IMR-90 (cell line): ENCODE results near the gene MT1X. TPM values are rescaled to one million over a fixed set of nuclear protein-coding genes. Genes with fewer than 3 reads are reported as not detected.

Experiments
- ATAC-seq: fragments of 200-7000 bp; cut with Tn5 transposase; 2 replicates; pipeline ENCODE4 v1.9.1; 2020; ENCODE audit warnings: low read depth, mild to moderate bottlenecking, moderate library complexity
- BruUV-seq: library from RNA; stranded (reverse); fragments of 400-500 nt; replicated peaks from 2 replicates; lab custom pipeline; 2021; lab: Mats Ljungman, UMichigan
- CTCF ChIA-PET: fragments of 300-600 bp; formaldehyde crosslinking; extraction: SDS; loops from one replicate; lab custom pipeline; 2021; ENCODE audit warnings: antibody characterized with exemption; lab: Yijun Ruan, JAX
- POLR2A ChIA-PET: fragments of 300-600 bp; sonication (Branson Sonifier 250); formaldehyde crosslinking; loops from one replicate; lab custom pipeline; 2022; ENCODE audit warnings: antibody characterized with exemption; ENCODE audit not compliant: unreplicated experiment; lab: Charles Lee
- DNase-seq: peaks from one replicate; pipeline ENCODE4 v3.0.0; 2013
- H2AFZ ChIP-seq: replicated peaks from 2 replicates; pipeline ENCODE3; 2013; ENCODE audit warnings: low read length, mild to moderate bottlenecking; ENCODE audit not compliant: poor library complexity
- H2AK5ac ChIP-seq: 2 replicates; pipeline ENCODE4 v1.6.1; 2013; ENCODE audit warnings: low read depth, low read length, inconsistent platforms
- H2AK9ac ChIP-seq: replicated peaks from 2 replicates; pipeline ENCODE3; 2013; ENCODE audit warnings: mild to moderate bottlenecking, low read depth, low read length, moderate library complexity; ENCODE audit not compliant: poor library complexity
- H2BK120ac ChIP-seq: 2 replicates; pipeline ENCODE4 v1.6.1; 2013; ENCODE audit warnings: low read depth, low read length, inconsistent platforms
- H2BK15ac ChIP-seq: 3 replicates; pipeline ENCODE4 v1.6.1; 2013; ENCODE audit warnings: low read depth, low read length, inconsistent platforms
- H2BK20ac ChIP-seq: 2 replicates; pipeline ENCODE4 v1.6.1; 2013; ENCODE audit warnings: low read depth, mild to moderate bottlenecking, inconsistent platforms, low read length, moderate library complexity
- H2BK5ac ChIP-seq: 2 replicates; pipeline ENCODE4 v1.6.1; 2013; ENCODE audit warnings: mild to moderate bottlenecking, low read depth, low read length, inconsistent platforms; ENCODE audit not compliant: poor library complexity, severe bottlenecking
- H3K14ac ChIP-seq: replicated peaks from 2 replicates; pipeline ENCODE4 v1.6.1; 2013; ENCODE audit warnings: low read depth, low read length, inconsistent platforms
- H3K18ac ChIP-seq: 2 replicates; pipeline ENCODE4 v1.6.1; 2013; ENCODE audit warnings: low read depth, low read length, control low read depth
- H3K23ac ChIP-seq: 2 replicates; pipeline ENCODE4 v1.6.1; 2013; ENCODE audit warnings: low read depth, low read length, inconsistent platforms
- H3K27ac ChIP-seq: 2 replicates; pipeline ENCODE4 v1.5.1; 2013; ENCODE audit warnings: mild to moderate bottlenecking, control low read depth, low read length; ENCODE audit not compliant: insufficient read depth
- H3K27me3 ChIP-seq: 2 replicates; pipeline ENCODE4 v1.6.1; 2013; ENCODE audit warnings: low read length; ENCODE audit not compliant: control insufficient read depth, insufficient read depth
- H3K36me3 ChIP-seq: 2 replicates; pipeline ENCODE4 v1.6.1; 2013; ENCODE audit warnings: low read length, mixed read lengths; ENCODE audit not compliant: control insufficient read depth, insufficient read depth
- H3K4ac ChIP-seq: 2 replicates; pipeline ENCODE4 v1.6.1; 2013; ENCODE audit warnings: low read depth, low read length, inconsistent platforms
- H3K4me1 ChIP-seq: 2 replicates; pipeline ENCODE4 v1.6.1; 2013; ENCODE audit warnings: low read length, mixed read lengths; ENCODE audit not compliant: control insufficient read depth, insufficient read depth
- H3K4me2 ChIP-seq: 2 replicates; pipeline ENCODE4 v1.6.1; 2013; ENCODE audit warnings: low read depth, mild to moderate bottlenecking, control low read depth, low read length, moderate library complexity
- H3K4me3 ChIP-seq: 2 replicates; pipeline ENCODE4 v1.5.1; 2013; ENCODE audit warnings: low read depth, mild to moderate bottlenecking, control low read depth, low read length, moderate library complexity; ENCODE audit not compliant: insufficient read depth
- H3K56ac ChIP-seq: 2 replicates; pipeline ENCODE4 v1.6.1; 2013; ENCODE audit warnings: low read length, inconsistent platforms; ENCODE audit not compliant: insufficient read depth; ENCODE audit errors: extremely low read depth
- H3K79me1 ChIP-seq, 2 experiments: 2 replicates each; pipeline ENCODE4 v1.6.1; 2013; ENCODE audit warnings: low read length in 2 of 2, inconsistent platforms in 1 of 2, low read depth in 1 of 2
- H3K9ac ChIP-seq: 2 replicates; pipeline ENCODE4 v1.6.1; 2013; ENCODE audit warnings: low read depth, low read length, control low read depth
- H3K9me1 ChIP-seq: 2 replicates; pipeline ENCODE4 v1.6.1; 2013; ENCODE audit warnings: low read length, inconsistent platforms; ENCODE audit not compliant: insufficient read depth
- H3K9me3 ChIP-seq: 2 replicates; pipeline ENCODE4 v1.6.1; 2013; ENCODE audit warnings: low read length; ENCODE audit not compliant: control insufficient read depth, insufficient read depth
- H4K20me1 ChIP-seq: 2 replicates; pipeline ENCODE4 v1.6.1; 2013; ENCODE audit warnings: low read length, inconsistent platforms; ENCODE audit not compliant: insufficient read depth
- H4K5ac ChIP-seq: 2 replicates; pipeline ENCODE4 v1.6.1; 2013; ENCODE audit warnings: mild to moderate bottlenecking, low read depth, low read length, control low read depth
- H4K8ac ChIP-seq, 2 experiments: 2 replicates each; pipeline ENCODE4 v1.6.1; 2013; ENCODE audit warnings: low read depth in 2 of 2, low read length in 2 of 2, control low read depth in 1 of 2, inconsistent platforms in 1 of 2
- H4K91ac ChIP-seq: 2 replicates; pipeline ENCODE4 v1.6.1; 2013; ENCODE audit warnings: low read depth, low read length, inconsistent platforms; ENCODE audit not compliant: insufficient read depth
- BHLHE40 ChIP-seq: fragments of 150-350 bp; IDR thresholded peaks from 2 replicates; pipeline ENCODE4 v1.6.1; 2016; ENCODE audit warnings: mild to moderate bottlenecking, low read depth, low read length
- POLR2A ChIP-seq: IDR thresholded peaks from 2 replicates; pipeline ENCODE4 v1.6.1; 2012; ENCODE audit warnings: mild to moderate bottlenecking, low read depth, low read length
- RCOR1 ChIP-seq: IDR thresholded peaks from 2 replicates; pipeline ENCODE4 v1.6.1; 2012; ENCODE audit warnings: mild to moderate bottlenecking, low read length, improper control_type of control experiment; ENCODE audit not compliant: insufficient replicate concordance
- RFX5 ChIP-seq: IDR thresholded peaks from 2 replicates; pipeline ENCODE4 v1.8.0; 2012; ENCODE audit warnings: low read depth, mild to moderate bottlenecking, low read length, moderate library complexity
- WGBS, 2 experiments: methylation state at CpG; one replicate each; pipeline versions ENCODE4 v1.1.5 to v1.1.7; 2013; ENCODE audit warnings: missing lambda C conversion rate in 2 of 2; ENCODE audit not compliant: insufficient read length in 1 of 2; ENCODE audit errors: extremely low coverage in 2 of 2; 5-methylcytosine and 5-hydroxymethylcytosine counted together
- dilution Hi-C: fragments of 300-500 bp; cut with HindIII; formaldehyde crosslinking; loops from one replicate; pipeline ENCODE4 v1.14.3; 2018; ENCODE audit warnings: low sequenced_read_pairs; ENCODE audit not compliant: unreplicated experiment
- in situ Hi-C: fragments of 300-500 bp; cut with MboI; formaldehyde crosslinking; loops from 3 replicates; pipeline ENCODE4 v1.14.3; 2019; ENCODE audit warnings: low sequenced_read_pairs, inconsistent platforms, mixed read lengths
- intact Hi-C: fragments of 100-400 bp; cut with micrococcal nuclease; formaldehyde crosslinking; loops from 2 replicates; pipeline ENCODE4 v1.10.0; 2022
- polyA plus RNA-seq, 3 experiments: library from polyadenylated mRNA; depleted of rRNA; stranded (reverse); fragments of >200 nt; gene quantifications; 2 replicates each; pipeline ENCODE4 v1.2.3, GENCODE V29; 2012; ENCODE audit warnings: low replicate concordance in 1 of 3
- total RNA-seq: library from RNA; depleted of rRNA; stranded (reverse); fragments of >200 nt; gene quantifications from 2 replicates; pipeline ENCODE4 v1.2.3, GENCODE V29; 2012
- TF ChIP-seq, protein P1 (sequence below): conservative IDR thresholded peaks from 2 replicates; pipeline ENCODE4 v1.5.1; 2012; ENCODE audit warnings: mild to moderate bottlenecking, low read depth, low read length, improper control_type of control experiment

The MT1X gene
- total and polyA plus RNA-seq, 2 of the 4 experiments (the other 2 are of a cell fraction), result 5.6 to 170 TPM

- no peak within 1 kb of the TSS for H2BK20ac ChIP-seq
- CTCF ChIA-PET, result no interaction called here
- 80% methylated on average over 1 of the region's 7 CpGs; no CpG with 5 or more reads in 1 of the 2 experiments for WGBS, 2 experiments
- in situ Hi-C loops (no loop called here), intact Hi-C loops (no loop called here), dilution Hi-C loops (no loop called here)
- ATAC-seq, result no peak
- no peak for DNase-seq
- H3K36me3 ChIP-seq, result no peaks in the 10 kb centered on the region
- 0 out of 2 replicates have a peak, but pooled peaks cover 3% of the 10 kb centered on the region for H3K9me1 ChIP-seq
- H4K5ac ChIP-seq, result no peak within 1 kb of the TSS
- TF ChIP-seq BHLHE40, result no peak
- TF ChIP-seq, protein P1, sequence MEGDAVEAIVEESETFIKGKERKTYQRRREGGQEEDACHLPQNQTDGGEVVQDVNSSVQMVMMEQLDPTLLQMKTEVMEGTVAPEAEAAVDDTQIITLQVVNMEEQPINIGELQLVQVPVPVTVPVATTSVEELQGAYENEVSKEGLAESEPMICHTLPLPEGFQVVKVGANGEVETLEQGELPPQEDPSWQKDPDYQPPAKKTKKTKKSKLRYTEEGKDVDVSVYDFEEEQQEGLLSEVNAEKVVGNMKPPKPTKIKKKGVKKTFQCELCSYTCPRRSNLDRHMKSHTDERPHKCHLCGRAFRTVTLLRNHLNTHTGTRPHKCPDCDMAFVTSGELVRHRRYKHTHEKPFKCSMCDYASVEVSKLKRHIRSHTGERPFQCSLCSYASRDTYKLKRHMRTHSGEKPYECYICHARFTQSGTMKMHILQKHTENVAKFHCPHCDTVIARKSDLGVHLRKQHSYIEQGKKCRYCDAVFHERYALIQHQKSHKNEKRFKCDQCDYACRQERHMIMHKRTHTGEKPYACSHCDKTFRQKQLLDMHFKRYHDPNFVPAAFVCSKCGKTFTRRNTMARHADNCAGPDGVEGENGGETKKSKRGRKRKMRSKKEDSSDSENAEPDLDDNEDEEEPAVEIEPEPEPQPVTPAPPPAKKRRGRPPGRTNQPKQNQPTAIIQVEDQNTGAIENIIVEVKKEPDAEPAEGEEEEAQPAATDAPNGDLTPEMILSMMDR, result no peak
- TF ChIP-seq RFX5, result no peak
- no peak for TF ChIP-seq RCOR1
- TF ChIP-seq POLR2A, result no peak
- H3K18ac ChIP-seq, result no peak within 1 kb of the TSS
- no peak within 1 kb of the TSS for H3K14ac ChIP-seq
- no peak within 1 kb of the TSS for H3K4me3 ChIP-seq
- no TSS peak for BruUV-seq
- no peak within 1 kb of the TSS for H2AK9ac ChIP-seq
- no peak within 1 kb of the TSS for H4K91ac ChIP-seq
- H2BK5ac ChIP-seq, result no peak within 1 kb of the TSS
- H2BK15ac ChIP-seq, result no peak within 1 kb of the TSS
- H4K20me1 ChIP-seq, result no peaks in the 10 kb centered on the region; the same call in 1 of the 2 replicates
- no peaks in the 10 kb centered on the region for H3K9me3 ChIP-seq
- H2AK5ac ChIP-seq, result no peak within 1 kb of the TSS
- peaks cover 76% of the 10 kb centered on the region for H3K27me3 ChIP-seq
- no peak within 1 kb of the TSS for H3K4ac ChIP-seq
- H3K9ac ChIP-seq, result no peak within 1 kb of the TSS
- H3K23ac ChIP-seq, result no peak within 1 kb of the TSS
- no peak within 1 kb of the TSS for H2BK120ac ChIP-seq
- no peak within 1 kb of the TSS for H3K27ac ChIP-seq
- H3K56ac ChIP-seq, result no peak within 1 kb of the TSS
- H4K8ac ChIP-seq, result no peak within 1 kb of the TSS
- POLR2A ChIA-PET, result no interaction called here
- no peaks in the 10 kb centered on the region for H3K79me1 ChIP-seq
- no peaks in the 10 kb centered on the region for H3K4me1 ChIP-seq
- no peak within 1 kb of the TSS for H2AFZ ChIP-seq
- H3K4me2 ChIP-seq, result no peak within 1 kb of the TSS
Measured at GRCh38 chr16:56651586-56651985, 30.7 kb upstream of the MT1X start, which contains the start of gene MT1B. TSS of gene MT1B (plus strand) at chr16:56651886. CDS start at chr16:56651954, 68 bp downstream.
